HepG2 (cell line): ENCODE data around the gene TRAPPC12. TPM values are rescaled to one million over a fixed set of nuclear protein-coding genes. Genes with fewer than 3 reads are reported as not detected.
A peak's percentile ranks its signal among the peaks of the same experiment; 100 is the strongest.

Source experiments
- ARNT ChIP-seq: fragments of 450-650 bp; IDR thresholded peaks from 2 replicates; pipeline ENCODE4 v1.6.1; 2017
- ASH2L ChIP-seq: fragments of 300-600, 200-600 bp; sonication (generic); IDR thresholded peaks from 2 replicates; pipeline ENCODE4 v1.7.0; 2017; ENCODE audit warnings: low read depth, mild to moderate bottlenecking, moderate library complexity, mixed read lengths, low read length; ENCODE audit not compliant: insufficient read length
- HDAC6 ChIP-seq: fragments of 200-600 bp; sonication (generic); IDR thresholded peaks from 2 replicates; pipeline ENCODE4 v1.7.0; 2017; ENCODE audit warnings: mild to moderate bottlenecking, antibody characterized with exemption, low read length, low read depth
- HMG20A ChIP-seq: IDR thresholded peaks from 2 replicates; pipeline ENCODE4 v1.6.1; 2016; ENCODE audit warnings: borderline replicate concordance
- KDM5A ChIP-seq: fragments of 200-600 bp; sonication (generic); IDR thresholded peaks from 2 replicates; pipeline ENCODE4 v1.7.0; 2018; ENCODE audit warnings: antibody characterized with exemption, mild to moderate bottlenecking, low read length, borderline replicate concordance
- MXD4 ChIP-seq: IDR thresholded peaks from 2 replicates; pipeline ENCODE4 v1.6.1; 2016; ENCODE audit warnings: mild to moderate bottlenecking, missing biosample characterization, missing genetic modification reagents
- NFRKB ChIP-seq: fragments of 450-650 bp; IDR thresholded peaks from 2 replicates; pipeline ENCODE4 v1.6.1; 2017
- PRPF4 ChIP-seq: fragments of 200-400 bp; formaldehyde crosslinking; IDR thresholded peaks from 2 replicates; pipeline ENCODE4 v1.6.1; 2016; ENCODE audit warnings: low read length, low read depth; ENCODE audit not compliant: poor library complexity, severe bottlenecking
- RFX5 ChIP-seq: IDR thresholded peaks from 2 replicates; pipeline ENCODE4 v1.6.1; 2011; ENCODE audit warnings: low read depth, low read length, improper control_type of control experiment
- SPEN ChIP-seq: sonication (generic); formaldehyde crosslinking; IDR thresholded peaks from 2 replicates; pipeline ENCODE4 v1.5.1; 2020; ENCODE audit warnings: low read depth, mild to moderate bottlenecking, missing genetic modification reagents
- SRSF1 ChIP-seq: fragments of 200-400 bp; formaldehyde crosslinking; optimal IDR thresholded peaks from 2 replicates; pipeline ENCODE3; 2017; ENCODE audit warnings: mild to moderate bottlenecking, low read depth, low read length, moderate library complexity
- THAP8 ChIP-seq: sonication (generic); formaldehyde crosslinking; IDR thresholded peaks from 2 replicates; pipeline ENCODE4 v1.5.1; 2020; ENCODE audit warnings: missing genetic modification reagents, mild to moderate bottlenecking, borderline replicate concordance
- ZBTB39 ChIP-seq: sonication (generic); formaldehyde crosslinking; IDR thresholded peaks from 2 replicates; pipeline ENCODE4 v1.5.0; 2020; ENCODE audit warnings: missing genetic modification reagents
- ZNF317 ChIP-seq: sonication (generic); formaldehyde crosslinking; IDR thresholded peaks from 2 replicates; pipeline ENCODE4 v1.5.0; 2020; ENCODE audit warnings: mild to moderate bottlenecking, missing genetic modification reagents
- ZNF383 ChIP-seq: sonication (generic); formaldehyde crosslinking; IDR thresholded peaks from 2 replicates; pipeline ENCODE4 v1.4.0; 2020; ENCODE audit warnings: missing genetic modification reagents, mild to moderate bottlenecking, borderline replicate concordance
- ZNF549 ChIP-seq: sonication (generic); formaldehyde crosslinking; IDR thresholded peaks from 2 replicates; pipeline ENCODE4 v1.5.0; 2020; ENCODE audit warnings: missing genetic modification reagents
- polyA plus RNA-seq, 8 experiments: library from polyadenylated mRNA; depleted of rRNA in 3 of 8; stranded (reverse) in 7 of 8; unstranded in 1 of 8; fragments of >200 nt; fragmentation: Illumina TruSeq in 4 of 8; extraction: Trizol in 4 of 8; gene quantifications; 2 replicates each; pipeline versions ENCODE4 v1.2.1 to v1.2.3, GENCODE V29; 2011 to 2016; ENCODE audit warnings: low read depth in 4 of 8, missing spikeins in 1 of 8, mixed read lengths in 1 of 8; ENCODE audit not compliant: insufficient read depth in 1 of 8
- total RNA-seq, 5 experiments: library from RNA; depleted of rRNA; stranded (reverse); fragments of >200 nt; fragmentation: Illumina TruSeq; extraction: Trizol; gene quantifications; 2 replicates each; pipeline ENCODE4 v1.2.3, GENCODE V29; 2016; ENCODE audit warnings: low read depth in 1 of 5
- TF ChIP-seq, protein P1 (sequence below): sonication (generic); formaldehyde crosslinking; IDR thresholded peaks from 2 replicates; pipeline ENCODE4 v1.4.0; 2020; ENCODE audit warnings: mild to moderate bottlenecking, missing genetic modification reagents
- TF ChIP-seq, protein P2 (sequence below): sonication (generic); formaldehyde crosslinking; IDR thresholded peaks from 2 replicates; pipeline ENCODE4 v1.8.1; 2023; ENCODE audit warnings: missing genetic modification reagents, mild to moderate bottlenecking, borderline replicate concordance
- TF ChIP-seq, protein P3 (sequence below): sonication (generic); formaldehyde crosslinking; IDR thresholded peaks from 2 replicates; pipeline ENCODE4 v1.4.0; 2020; ENCODE audit warnings: mild to moderate bottlenecking, missing genetic modification reagents

Gene TRAPPC12
- total and polyA plus RNA-seq, 2 of the 13 experiments (the other 11 are each of a cell fraction or from before 2014, with no cell fraction given): 46.4 to 97.7 TPM

DNA sequence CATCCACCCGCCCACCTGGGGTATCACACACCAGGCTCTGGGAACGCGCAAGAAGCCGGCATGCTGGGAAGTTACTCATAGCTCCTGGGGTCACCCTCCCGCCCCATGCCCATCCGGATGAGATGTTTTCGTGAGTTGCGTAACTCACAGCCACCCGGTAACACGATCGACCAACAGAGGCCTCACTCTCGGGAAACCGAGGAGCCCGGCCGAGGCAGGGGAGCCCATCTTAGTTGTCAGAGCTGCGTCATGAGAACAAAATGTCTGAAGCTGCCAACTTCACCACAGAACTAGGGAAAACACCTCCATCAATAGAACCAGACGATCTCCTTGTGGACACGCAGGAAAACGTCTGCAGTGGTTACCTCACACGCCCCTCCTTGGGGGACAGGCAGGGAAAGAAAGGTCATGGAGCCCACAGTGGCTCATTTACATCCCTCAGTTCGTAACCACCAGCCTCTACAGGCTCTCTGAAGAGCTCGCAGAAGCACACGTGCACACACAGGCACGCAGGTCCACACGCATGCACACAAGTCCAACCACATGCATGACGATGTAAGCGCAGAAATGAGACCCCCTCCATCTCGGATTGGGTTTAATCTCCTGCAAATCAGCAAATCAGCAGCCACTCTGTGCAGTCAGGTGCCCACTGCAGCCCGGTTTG, 113.6 kb downstream of the TRAPPC12 start (continued):
- no peak for TF ChIP-seq ZNF549 (CRISPR knock-in tag)
- TF ChIP-seq HMG20A (CRISPR knock-in tag): no peak
- peak; percentile 27 for TF ChIP-seq SRSF1
- TF ChIP-seq KDM5A: no peak; the same call in 1 of the 2 replicates
- TF ChIP-seq ARNT: no peak
- TF ChIP-seq SPEN: no peak; the same call in 1 of the 2 replicates
- TF ChIP-seq ASH2L: no peak
- TF ChIP-seq ZNF383 (CRISPR knock-in tag): no peak
- TF ChIP-seq NFRKB: no peak
- 0 out of 2 replicates have a peak, but pooled peaks have one; percentile 42 for TF ChIP-seq ZNF317
- TF ChIP-seq, protein P1, sequence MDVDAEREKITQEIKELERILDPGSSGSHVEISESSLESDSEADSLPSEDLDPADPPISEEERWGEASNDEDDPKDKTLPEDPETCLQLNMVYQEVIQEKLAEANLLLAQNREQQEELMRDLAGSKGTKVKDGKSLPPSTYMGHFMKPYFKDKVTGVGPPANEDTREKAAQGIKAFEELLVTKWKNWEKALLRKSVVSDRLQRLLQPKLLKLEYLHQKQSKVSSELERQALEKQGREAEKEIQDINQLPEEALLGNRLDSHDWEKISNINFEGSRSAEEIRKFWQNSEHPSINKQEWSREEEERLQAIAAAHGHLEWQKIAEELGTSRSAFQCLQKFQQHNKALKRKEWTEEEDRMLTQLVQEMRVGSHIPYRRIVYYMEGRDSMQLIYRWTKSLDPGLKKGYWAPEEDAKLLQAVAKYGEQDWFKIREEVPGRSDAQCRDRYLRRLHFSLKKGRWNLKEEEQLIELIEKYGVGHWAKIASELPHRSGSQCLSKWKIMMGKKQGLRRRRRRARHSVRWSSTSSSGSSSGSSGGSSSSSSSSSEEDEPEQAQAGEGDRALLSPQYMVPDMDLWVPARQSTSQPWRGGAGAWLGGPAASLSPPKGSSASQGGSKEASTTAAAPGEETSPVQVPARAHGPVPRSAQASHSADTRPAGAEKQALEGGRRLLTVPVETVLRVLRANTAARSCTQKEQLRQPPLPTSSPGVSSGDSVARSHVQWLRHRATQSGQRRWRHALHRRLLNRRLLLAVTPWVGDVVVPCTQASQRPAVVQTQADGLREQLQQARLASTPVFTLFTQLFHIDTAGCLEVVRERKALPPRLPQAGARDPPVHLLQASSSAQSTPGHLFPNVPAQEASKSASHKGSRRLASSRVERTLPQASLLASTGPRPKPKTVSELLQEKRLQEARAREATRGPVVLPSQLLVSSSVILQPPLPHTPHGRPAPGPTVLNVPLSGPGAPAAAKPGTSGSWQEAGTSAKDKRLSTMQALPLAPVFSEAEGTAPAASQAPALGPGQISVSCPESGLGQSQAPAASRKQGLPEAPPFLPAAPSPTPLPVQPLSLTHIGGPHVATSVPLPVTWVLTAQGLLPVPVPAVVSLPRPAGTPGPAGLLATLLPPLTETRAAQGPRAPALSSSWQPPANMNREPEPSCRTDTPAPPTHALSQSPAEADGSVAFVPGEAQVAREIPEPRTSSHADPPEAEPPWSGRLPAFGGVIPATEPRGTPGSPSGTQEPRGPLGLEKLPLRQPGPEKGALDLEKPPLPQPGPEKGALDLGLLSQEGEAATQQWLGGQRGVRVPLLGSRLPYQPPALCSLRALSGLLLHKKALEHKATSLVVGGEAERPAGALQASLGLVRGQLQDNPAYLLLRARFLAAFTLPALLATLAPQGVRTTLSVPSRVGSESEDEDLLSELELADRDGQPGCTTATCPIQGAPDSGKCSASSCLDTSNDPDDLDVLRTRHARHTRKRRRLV: no peak
- peak; percentile 21; the same call in 1 of the 2 replicates for TF ChIP-seq THAP8 (CRISPR knock-in tag)
- TF ChIP-seq, protein P2, sequence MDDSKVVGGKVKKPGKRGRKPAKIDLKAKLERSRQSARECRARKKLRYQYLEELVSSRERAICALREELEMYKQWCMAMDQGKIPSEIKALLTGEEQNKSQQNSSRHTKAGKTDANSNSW (CRISPR knock-in tag): no peak
- TF ChIP-seq ZBTB39 (CRISPR knock-in tag): peak; percentile 74; the same call in 1 of the 2 replicates
- TF ChIP-seq, protein P3, sequence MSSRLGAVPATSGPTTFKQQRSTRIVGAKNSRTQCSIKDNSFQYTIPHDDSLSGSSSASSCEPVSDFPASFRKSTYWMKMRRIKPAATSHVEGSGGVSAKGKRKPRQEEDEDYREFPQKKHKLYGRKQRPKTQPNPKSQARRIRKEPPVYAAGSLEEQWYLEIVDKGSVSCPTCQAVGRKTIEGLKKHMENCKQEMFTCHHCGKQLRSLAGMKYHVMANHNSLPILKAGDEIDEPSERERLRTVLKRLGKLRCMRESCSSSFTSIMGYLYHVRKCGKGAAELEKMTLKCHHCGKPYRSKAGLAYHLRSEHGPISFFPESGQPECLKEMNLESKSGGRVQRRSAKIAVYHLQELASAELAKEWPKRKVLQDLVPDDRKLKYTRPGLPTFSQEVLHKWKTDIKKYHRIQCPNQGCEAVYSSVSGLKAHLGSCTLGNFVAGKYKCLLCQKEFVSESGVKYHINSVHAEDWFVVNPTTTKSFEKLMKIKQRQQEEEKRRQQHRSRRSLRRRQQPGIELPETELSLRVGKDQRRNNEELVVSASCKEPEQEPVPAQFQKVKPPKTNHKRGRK (CRISPR knock-in tag): 0 out of 2 replicates have a peak, but pooled peaks have one; percentile 55
- no peak for TF ChIP-seq RFX5
- TF ChIP-seq MXD4 (CRISPR knock-in tag): 0 out of 2 replicates have a peak, but pooled peaks have one; percentile 10
- TF ChIP-seq PRPF4: no peak
- TF ChIP-seq HDAC6: no peak
